Inferior parietal cortex (tissue), 1 donor: ENCODE data around the gene ABCD3.
"Not testable (repeated sequence)": the region's sequence is repeated elsewhere in the genome, so short reads cannot be mapped to it uniquely, and the experiment has no call there.

Source experiments
- DNase-seq: peaks from one replicate; pipeline ENCODE4 v3.0.0-alpha.2; 2016; ENCODE audit errors: extremely low spot score

Gene ABCD3

GRCh38 chr1:94549706-94550105 lies 131.5 kb downstream of the ABCD3 start:
- no peak for DNase-seq

GRCh38 chr1:94550396-94550795 lies 132.2 kb downstream of the ABCD3 start:
- DNase-seq: no peak

- DNase-seq: no peak
Observed at GRCh38 chr1:94550800-94551241, 132.6 kb downstream of the ABCD3 start.

GRCh38 chr1:94551449-94551848 lies 133.3 kb downstream of the ABCD3 start:
- no peak for DNase-seq

DNA sequence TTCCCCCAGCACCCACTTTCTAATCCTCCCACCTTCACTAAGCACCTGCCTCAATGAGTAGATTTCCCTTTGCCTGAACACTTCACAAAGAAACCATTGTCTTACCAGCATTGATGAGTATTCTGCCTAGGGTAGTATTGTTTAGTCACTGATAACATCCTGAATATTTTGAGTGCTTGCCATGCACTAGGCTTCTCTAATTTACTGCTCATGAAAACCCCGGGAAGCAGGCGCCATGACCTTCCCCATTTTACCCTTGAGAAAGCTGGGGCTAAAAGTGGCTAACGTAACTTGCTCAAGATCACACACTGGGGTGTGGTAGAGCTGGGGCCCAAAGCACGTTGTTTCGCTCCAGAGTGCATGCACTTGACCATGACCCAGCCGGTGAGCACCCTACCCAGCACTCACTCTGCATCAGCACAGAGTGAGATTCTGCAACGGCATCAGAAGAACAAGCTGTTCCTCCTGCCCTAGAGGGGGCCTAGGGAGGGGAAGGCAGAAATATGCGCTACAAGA lies 133.9 kb downstream of the ABCD3 start:
- no peak for DNase-seq

GRCh38 chr1:94553323-94553730 lies 135.1 kb downstream of the ABCD3 start:
- no peak for DNase-seq

GRCh38 chr1:94553931-94554330 lies 135.7 kb downstream of the ABCD3 start:
- DNase-seq: no peak

DNA sequence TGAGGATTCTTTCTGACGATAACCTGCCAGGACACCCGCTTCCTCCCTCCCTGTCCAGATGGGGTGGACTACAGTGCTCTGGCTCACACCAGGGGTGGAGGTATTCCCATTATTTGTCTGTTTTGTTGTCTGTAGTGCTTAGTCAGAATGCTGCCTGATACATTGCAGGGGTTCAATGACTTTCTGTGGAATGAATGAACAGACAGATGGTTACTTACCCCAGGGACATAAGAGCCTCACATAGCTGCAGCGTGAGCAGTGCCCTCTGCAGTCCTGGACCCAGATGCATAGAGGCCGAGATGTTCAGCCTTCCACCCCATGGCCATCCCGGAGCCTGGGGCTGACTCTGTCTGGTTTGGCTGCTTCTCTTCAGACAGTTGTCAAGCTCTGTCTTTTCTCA lies 136.4 kb downstream of the ABCD3 start:
- DNase-seq: no peak

DNA sequence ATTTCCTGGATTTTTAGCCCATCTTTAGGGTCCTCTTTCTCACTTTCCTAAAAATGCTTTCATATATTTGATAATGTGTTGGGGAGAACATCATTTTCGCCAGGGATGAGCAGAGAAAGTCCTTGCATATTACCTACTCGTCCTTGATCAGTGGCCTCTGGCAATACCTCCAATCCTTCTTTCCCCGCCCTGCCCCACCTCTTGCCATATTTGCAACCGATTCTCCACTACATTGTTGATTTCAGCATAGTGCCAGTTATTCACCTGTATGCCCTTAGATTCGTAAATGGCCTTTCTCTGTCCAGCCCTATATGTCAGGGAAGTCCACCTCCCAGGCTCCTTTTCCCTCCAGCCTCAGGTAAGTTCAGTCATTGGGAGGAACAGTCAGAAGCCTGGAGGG lies 136.9 kb downstream of the ABCD3 start:
- no peak for DNase-seq

DNA sequence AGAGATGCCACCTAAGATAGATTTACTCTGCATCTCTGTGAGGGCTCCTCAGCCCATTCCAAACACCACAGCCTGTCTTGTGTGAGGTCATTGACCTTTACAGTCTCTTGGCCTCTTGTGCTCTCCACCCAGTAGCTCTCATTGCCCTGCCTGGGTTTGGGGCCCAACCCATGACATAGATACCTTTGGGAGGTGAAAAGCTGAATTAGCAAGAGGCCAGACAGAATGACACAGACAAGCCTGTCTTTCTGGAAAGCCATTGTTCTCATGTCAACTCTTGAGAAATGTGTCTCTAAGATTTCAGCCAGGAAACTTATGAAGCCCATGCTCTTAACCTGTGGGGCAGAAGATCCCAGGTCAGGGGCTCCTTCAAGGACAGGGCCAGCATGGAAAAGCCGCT lies 141.7 kb downstream of the ABCD3 start:
- DNase-seq: no peak

DNA sequence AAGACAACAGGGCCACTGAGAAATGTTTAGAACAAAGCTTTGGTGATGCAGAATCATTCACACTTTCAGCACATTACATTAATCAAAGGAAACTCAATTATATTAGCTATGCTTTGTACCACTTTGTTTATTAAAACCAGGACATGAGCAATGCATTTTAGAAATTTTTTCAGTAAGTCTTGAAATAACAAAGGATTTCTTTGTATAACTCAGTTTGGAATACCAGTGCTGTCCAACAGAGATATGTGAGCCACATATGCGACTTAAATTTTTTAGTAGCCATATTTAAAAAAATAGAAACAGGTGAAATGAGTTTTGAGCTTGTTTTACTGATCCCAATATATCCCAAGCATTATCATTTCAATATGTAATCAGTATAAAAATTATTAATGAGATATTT lies 142.1 kb downstream of the ABCD3 start:
- DNase-seq: no peak

DNA sequence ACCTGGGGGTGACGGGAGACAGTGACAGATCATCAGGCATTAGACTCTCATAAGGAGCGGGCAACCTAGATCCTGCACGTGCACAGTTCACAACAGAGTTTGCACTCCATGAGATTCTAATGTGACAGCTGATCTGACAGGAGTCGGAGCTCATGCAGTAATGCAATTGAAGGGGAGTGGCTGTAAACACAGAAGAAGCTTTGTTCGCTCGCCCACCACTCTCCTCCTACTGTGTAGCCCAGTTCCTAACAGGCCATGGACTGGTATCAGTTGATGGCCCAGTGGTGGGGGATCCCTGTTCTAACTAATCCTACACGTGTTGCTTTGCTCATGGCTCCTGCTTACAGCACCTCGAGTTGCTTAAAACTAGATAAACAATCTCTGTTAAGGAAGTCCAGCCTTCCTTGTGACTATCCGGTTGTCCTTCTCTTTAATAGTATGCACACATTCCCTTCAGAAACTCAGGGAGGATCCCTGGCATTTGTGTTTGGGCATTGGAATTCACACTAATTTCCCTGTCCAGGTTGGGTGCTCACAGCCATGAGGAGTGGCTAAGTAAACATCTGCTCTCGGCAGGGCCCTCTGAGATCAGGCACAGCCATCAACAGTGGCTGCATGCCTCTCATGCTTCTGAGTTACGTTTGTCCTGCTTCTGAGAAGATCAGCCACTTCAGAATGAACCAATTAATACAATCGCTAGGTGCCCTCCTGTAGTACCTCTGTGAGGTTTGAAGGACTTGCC lies 144.5 kb downstream of the ABCD3 start:
- DNase-seq: no peak

DNA sequence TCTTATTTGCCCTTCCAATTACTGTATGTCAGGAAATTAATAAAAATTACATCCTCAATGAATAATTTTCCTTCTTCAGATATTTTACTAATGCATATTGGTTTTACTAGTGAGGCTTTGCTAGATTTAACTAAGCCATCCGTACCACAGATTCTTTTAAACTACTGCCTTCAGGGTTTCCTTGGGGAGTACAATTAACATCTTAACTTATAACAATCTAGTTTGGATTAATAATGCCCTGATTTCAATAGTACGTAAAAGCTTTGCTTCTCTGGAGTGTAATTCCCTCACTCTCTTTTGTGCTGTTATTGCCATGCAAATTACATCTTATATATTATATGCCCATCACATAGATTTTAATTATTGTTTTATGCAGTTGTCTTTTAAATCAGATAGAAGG lies 147.7 kb downstream of the ABCD3 start:
- DNase-seq: no peak

- not testable (repeated sequence) for DNase-seq
Observed at GRCh38 chr1:94566436-94566835, 148.2 kb downstream of the ABCD3 start.

GRCh38 chr1:94567975-94568607 lies 149.9 kb downstream of the ABCD3 start:
- not testable (repeated sequence) for DNase-seq
